K562 (cell line): Measurements from ENCODE around the gene DKKL1. TPM values are rescaled to one million over a fixed set of nuclear protein-coding genes. Genes with fewer than 3 reads are reported as not detected.

Source experiments
- CC2D1A ChIP-seq: fragments of 450-650 bp; IDR thresholded peaks from 2 replicates; pipeline ENCODE4 v1.6.1; 2017; ENCODE audit warnings: mild to moderate bottlenecking
- CREB1 ChIP-seq, 2 experiments: sonication (generic) in 1 of 2; formaldehyde crosslinking in 1 of 2; IDR thresholded peaks; 2 replicates each; pipeline versions ENCODE4 v1.6.1 to v1.8.0; 2012 to 2022; ENCODE audit warnings: inconsistent platforms in 1 of 2, mild to moderate bottlenecking in 1 of 2, missing genetic modification reagents in 1 of 2, moderate library complexity in 1 of 2
- CSDE1 ChIP-seq, 2 experiments: fragments of 450-650 bp; IDR thresholded peaks; 2 replicates each; pipeline ENCODE4 v1.6.1; 2016; ENCODE audit warnings: mild to moderate bottlenecking in 1 of 2
- CXXC5 ChIP-seq: fragments of 250-450 bp; sonication (Bioruptor Pico); IDR thresholded peaks from 2 replicates; pipeline ENCODE4 v1.8.0; 2022; ENCODE audit warnings: inconsistent platforms, mild to moderate bottlenecking, moderate library complexity
- ILF3 ChIP-seq: fragments of 450-650 bp; IDR thresholded peaks from 2 replicates; pipeline ENCODE4 v1.6.1; 2018; ENCODE audit warnings: antibody characterized with exemption, mild to moderate bottlenecking, moderate library complexity, borderline replicate concordance
- MECOM ChIP-seq: fragments of 250-450 bp; sonication (Bioruptor Pico); IDR thresholded peaks from 2 replicates; pipeline ENCODE4 v1.8.0; 2022; ENCODE audit warnings: inconsistent platforms
- MYC ChIP-seq, 2 experiments: fragments of 250-450 bp in 1 of 2; sonication (Bioruptor Pico) in 1 of 2; IDR thresholded peaks; 2 replicates each; pipeline versions ENCODE4 v1.5.1 to v1.6.1; 2012 to 2021; ENCODE audit warnings: low read depth in 2 of 2, borderline replicate concordance in 1 of 2, improper control_type of control experiment in 1 of 2, low read length in 1 of 2, mild to moderate bottlenecking in 1 of 2, moderate library complexity in 1 of 2
- PHB ChIP-seq: fragments of 250-450 bp; sonication (Bioruptor Pico); IDR thresholded peaks from 2 replicates; pipeline ENCODE4 v1.5.0; 2021
- RBFOX2 ChIP-seq: fragments of 200-400 bp; formaldehyde crosslinking; IDR thresholded peaks from 2 replicates; pipeline ENCODE4 v1.6.1; 2017; ENCODE audit warnings: low read depth, mild to moderate bottlenecking, low read length, moderate library complexity
- SAFB2 ChIP-seq: fragments of 200-400 bp; formaldehyde crosslinking; IDR thresholded peaks from 2 replicates; pipeline ENCODE4 v1.6.1; 2018; ENCODE audit warnings: borderline replicate concordance, low read length, low read depth, moderate library complexity; ENCODE audit not compliant: severe bottlenecking
- SETDB1 ChIP-seq: IDR thresholded peaks from one replicate; pipeline ENCODE4 v1.6.1; 2012; ENCODE audit warnings: low read length, control low read depth, inconsistent platforms
- SOX6 ChIP-seq: fragments of 450-650 bp; IDR thresholded peaks from 2 replicates; pipeline ENCODE4 v1.6.1; 2014; ENCODE audit warnings: mild to moderate bottlenecking
- TBL1XR1 ChIP-seq, 2 experiments: IDR thresholded peaks; 2 replicates each; pipeline ENCODE4 v1.6.1; 2012; ENCODE audit warnings: improper control_type of control experiment in 2 of 2, low read length in 2 of 2, mild to moderate bottlenecking in 1 of 2
- TSHZ1 ChIP-seq: fragments of 250-450 bp; sonication (Bioruptor Pico); IDR thresholded peaks from 2 replicates; pipeline ENCODE4 v1.4.0; 2020; ENCODE audit warnings: mild to moderate bottlenecking, moderate library complexity
- YY1 ChIP-seq, 3 experiments: IDR thresholded peaks; 2 replicates each; pipeline ENCODE4 v1.6.1; 2011; ENCODE audit warnings: low read length in 2 of 3, mild to moderate bottlenecking in 2 of 3, moderate library complexity in 2 of 3, borderline replicate concordance in 1 of 3, control low read depth in 1 of 3, low read depth in 1 of 3; ENCODE audit not compliant: insufficient read depth in 3 of 3, insufficient replicate concordance in 2 of 3, control insufficient read depth in 1 of 3, insufficient read length in 1 of 3; ENCODE audit errors: extremely low read depth in 1 of 3
- ZBTB7A ChIP-seq: IDR thresholded peaks from 2 replicates; pipeline ENCODE4 v1.6.1; 2011; ENCODE audit warnings: low read depth, mild to moderate bottlenecking, low read length, moderate library complexity, borderline replicate concordance; ENCODE audit not compliant: control insufficient read depth
- ZC3H11A ChIP-seq: IDR thresholded peaks from 2 replicates; pipeline ENCODE4 v1.6.1; 2012; ENCODE audit warnings: low read depth, low read length, improper control_type of control experiment
- polyA plus RNA-seq, 8 experiments: library from polyadenylated mRNA; depleted of rRNA in 4 of 8; stranded (reverse) in 5 of 8; unstranded in 3 of 8; fragments of >200 nt; fragmentation: Nextera tagmentation in 2 of 8; fragmentation: Illumina TruSeq in 1 of 8; extraction: Ambion mirVana in 2 of 8; extraction: Trizol in 1 of 8; gene quantifications; 2 replicates each; pipeline versions ENCODE4 v1.2.1 to v1.2.3, GENCODE V29; 2011 to 2014; ENCODE audit warnings: inconsistent platforms in 1 of 8, missing spikeins in 1 of 8
- total RNA-seq, 7 experiments: library from RNA; depleted of rRNA in 6 of 7; stranded (reverse); fragments of >200 nt in 6 of 7; fragmentation: Illumina TruSeq in 2 of 7; extraction: Trizol in 2 of 7; gene quantifications; 2 replicates each; pipeline versions ENCODE4 v1.2.1 to v1.2.3, GENCODE V29; 2011 to 2021; ENCODE audit warnings: low replicate concordance in 1 of 7
- TF ChIP-seq, protein P1 (sequence below), 2 experiments: fragments of 200-800 bp in 1 of 2; sonication (Bioruptor generic) in 1 of 2; sonication (generic) in 1 of 2; formaldehyde crosslinking in 1 of 2; IDR thresholded peaks in 1 of 2; conservative IDR thresholded peaks in 1 of 2; 2 replicates each; pipeline versions ENCODE4 v1.5.0 to v1.6.1; 2016 to 2020; ENCODE audit warnings: missing compliant biosample characterization in 1 of 2, missing genetic modification characterization in 1 of 2, missing genetic modification reagents in 1 of 2
- TF ChIP-seq, protein P2 (sequence below): fragments of 250-450 bp; sonication (Bioruptor Pico); IDR thresholded peaks from 2 replicates; pipeline ENCODE4 v1.8.0; 2021; ENCODE audit warnings: moderate library complexity, mild to moderate bottlenecking, inconsistent platforms

The DKKL1 gene
- total and polyA plus RNA-seq, 9 of the 15 experiments (the other 6 are each of a cell fraction or from before 2014, with no cell fraction given) = 0.15 to 1.7 (median 0.52) TPM

GRCh38 chr19:49363268-49364082, at the start of gene DKKL1 (continued):
- no peak for TF ChIP-seq TSHZ1 (CRISPR knock-in tag)
- peak; percentile 83 for TF ChIP-seq SETDB1
- TF ChIP-seq SAFB2 = no peak
- peak; percentile 59 for TF ChIP-seq SOX6
- TF ChIP-seq PHB (CRISPR knock-in tag) = no peak
- peak; percentile 68 for TF ChIP-seq RBFOX2
- TF ChIP-seq ZC3H11A = no peak
- TF ChIP-seq, protein P1, sequence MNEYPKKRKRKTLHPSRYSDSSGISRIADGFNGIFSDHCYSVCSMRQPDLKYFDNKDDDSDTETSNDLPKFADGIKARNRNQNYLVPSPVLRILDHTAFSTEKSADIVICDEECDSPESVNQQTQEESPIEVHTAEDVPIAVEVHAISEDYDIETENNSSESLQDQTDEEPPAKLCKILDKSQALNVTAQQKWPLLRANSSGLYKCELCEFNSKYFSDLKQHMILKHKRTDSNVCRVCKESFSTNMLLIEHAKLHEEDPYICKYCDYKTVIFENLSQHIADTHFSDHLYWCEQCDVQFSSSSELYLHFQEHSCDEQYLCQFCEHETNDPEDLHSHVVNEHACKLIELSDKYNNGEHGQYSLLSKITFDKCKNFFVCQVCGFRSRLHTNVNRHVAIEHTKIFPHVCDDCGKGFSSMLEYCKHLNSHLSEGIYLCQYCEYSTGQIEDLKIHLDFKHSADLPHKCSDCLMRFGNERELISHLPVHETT (CRISPR knock-in tag; conservative IDR thresholded peaks at IDR 0.05 in 1 of 2, IDR thresholded peaks at IDR 0.05 in 1 of 2) = peak in 1 of 2 experiments; percentile 68; a peak in 1 of 4 replicates
- TF ChIP-seq MYC (IDR thresholded peaks at IDR 0.05; ENCODE audit: low read depth, low read length) = peak; percentile 92
- no peak for TF ChIP-seq MYC (CRISPR knock-in tag; IDR thresholded peaks at IDR 0.05; ENCODE audit: borderline replicate concordance, low read depth)
- TF ChIP-seq CREB1 (IDR thresholded peaks at IDR 0.05) = peak; percentile 59; the same call in 1 of the 2 replicates
- TF ChIP-seq CREB1 (CRISPR knock-in tag; IDR thresholded peaks at IDR 0.05) = peak; percentile 77
- TF ChIP-seq MECOM (CRISPR knock-in tag) = no peak
- TF ChIP-seq YY1 (IDR thresholded peaks at IDR 0.05; ENCODE audit: borderline replicate concordance in 1 of 3, control insufficient read depth in 1 of 3, extremely low read depth in 1 of 3, insufficient read depth in 3 of 3, insufficient read length in 1 of 3, insufficient replicate concordance in 2 of 3, low read depth in 1 of 3, low read length in 2 of 3) = no peak
- peak in 1 of 2 experiments; percentile 14; a peak in 1 of 4 replicates for TF ChIP-seq TBL1XR1 (IDR thresholded peaks at IDR 0.05; ENCODE audit: low read length in 2 of 2)
- no peak for TF ChIP-seq CC2D1A
- TF ChIP-seq CXXC5 (CRISPR knock-in tag) = peak; percentile 91
- TF ChIP-seq CSDE1 (IDR thresholded peaks at IDR 0.05) = no peak
- peak; percentile 54; the same call in 1 of the 2 replicates for TF ChIP-seq ZBTB7A
- no peak for TF ChIP-seq ILF3
- TF ChIP-seq, protein P2, sequence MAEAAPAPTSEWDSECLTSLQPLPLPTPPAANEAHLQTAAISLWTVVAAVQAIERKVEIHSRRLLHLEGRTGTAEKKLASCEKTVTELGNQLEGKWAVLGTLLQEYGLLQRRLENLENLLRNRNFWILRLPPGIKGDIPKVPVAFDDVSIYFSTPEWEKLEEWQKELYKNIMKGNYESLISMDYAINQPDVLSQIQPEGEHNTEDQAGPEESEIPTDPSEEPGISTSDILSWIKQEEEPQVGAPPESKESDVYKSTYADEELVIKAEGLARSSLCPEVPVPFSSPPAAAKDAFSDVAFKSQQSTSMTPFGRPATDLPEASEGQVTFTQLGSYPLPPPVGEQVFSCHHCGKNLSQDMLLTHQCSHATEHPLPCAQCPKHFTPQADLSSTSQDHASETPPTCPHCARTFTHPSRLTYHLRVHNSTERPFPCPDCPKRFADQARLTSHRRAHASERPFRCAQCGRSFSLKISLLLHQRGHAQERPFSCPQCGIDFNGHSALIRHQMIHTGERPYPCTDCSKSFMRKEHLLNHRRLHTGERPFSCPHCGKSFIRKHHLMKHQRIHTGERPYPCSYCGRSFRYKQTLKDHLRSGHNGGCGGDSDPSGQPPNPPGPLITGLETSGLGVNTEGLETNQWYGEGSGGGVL (CRISPR knock-in tag) = no peak
